ENCODE results near the gene SLC16A13. TPM values are rescaled to one million over a fixed set of nuclear protein-coding genes. Genes with fewer than 3 reads are reported as not detected.
A peak's percentile ranks its signal among the peaks of the same experiment; 100 is the strongest.

SLC16A13 gene
- total RNA-seq, 4 donors from 2014 or later, result 0.58 to 0.81 (median 0.72) TPM; not detected in 1

- Histone ChIP-seq H3K4me1 (peaks cover 0 to 60% (median 8%) of the 10 kb centered on the region in 3 donors), H3K27me3 (peaks cover 51% of the 10 kb centered on the region), H3K4me3 (peak overlapping the region in 1 of 2 donors; percentile 41), H3K36me3 (no peaks in the 10 kb centered on the region), H3K9me3 (no peaks in the 10 kb centered on the region), H3K27ac (peak overlapping the region in 3 of 4 donors; percentile 77 to 92 (median 83))
- 83% methylated on average over 16 of the region's 51 CpGs; no CpG with 5 or more reads in 1 of the 2 donors for WGBS, 2 donors (ENCODE audit: low coverage in 1 of 2)
- ATAC-seq, result peak; percentile 80
- TF ChIP-seq CTCF (IDR thresholded peaks at IDR 0.05) (no peak), POLR2AphosphoS5 (IDR thresholded peaks at IDR 0.05) (no peak), EP300 (IDR thresholded peaks at IDR 0.05) (no peak), POLR2A (IDR thresholded peaks at IDR 0.05) (no peak)
Measured at GRCh38 chr17:7023576-7024401, 12.0 kb upstream of the SLC16A13 start.

GRCh38 chr17:7024402-7024785 is 11.4 kb upstream of the SLC16A13 start:
- no peak for ATAC-seq
- peaks cover 51% of the 10 kb centered on the region for H3K27me3 ChIP-seq
- no peaks in the 10 kb centered on the region for H3K9me3 ChIP-seq
- H3K4me3 ChIP-seq, result peak overlapping the region in 1 of 2 donors; percentile 41
- H3K27ac ChIP-seq, result peak overlapping the region in 1 of 4 donors; percentile 8
- H3K4me1 ChIP-seq, result peaks cover 0 to 55% (median 8%) of the 10 kb centered on the region in 3 donors
- TF ChIP-seq POLR2A (IDR thresholded peaks at IDR 0.05) (no peak), CTCF (IDR thresholded peaks at IDR 0.05) (no peak), POLR2AphosphoS5 (IDR thresholded peaks at IDR 0.05) (no peak), EP300 (IDR thresholded peaks at IDR 0.05) (no peak)
- no CpG with 5 or more reads among the region's 8 CpGs for WGBS, 2 donors (ENCODE audit: low coverage in 1 of 2)
- H3K36me3 ChIP-seq, result no peaks in the 10 kb centered on the region

- Histone ChIP-seq H3K9me3 (no peaks in the 10 kb centered on the region), H3K4me1 (peaks cover 0 to 46% (median 6%) of the 10 kb centered on the region in 3 donors), H3K27me3 (peaks cover 51% of the 10 kb centered on the region), H3K27ac (no peak overlapping the region), H3K4me3 (no peak overlapping the region), H3K36me3 (no peaks in the 10 kb centered on the region)
- no peak for TF ChIP-seq POLR2AphosphoS5 (IDR thresholded peaks at IDR 0.05)
- TF ChIP-seq EP300 (IDR thresholded peaks at IDR 0.05), result no peak
- no peak for TF ChIP-seq POLR2A (IDR thresholded peaks at IDR 0.05)
- TF ChIP-seq CTCF (IDR thresholded peaks at IDR 0.05), result no peak
- 80% methylated on average over 1 of the region's 1 CpG; no CpG with 5 or more reads in 1 of the 2 donors for WGBS, 2 donors (ENCODE audit: low coverage in 1 of 2)
- ATAC-seq, result no peak
Measured at GRCh38 chr17:7025245-7025644, 10.6 kb upstream of the SLC16A13 start.

GRCh38 chr17:7026471-7027115 is 9.2 kb upstream of the SLC16A13 start:
- Histone ChIP-seq H3K4me3 (no peak overlapping the region), H3K4me1 (peaks cover 0 to 34% (median 3%) of the 10 kb centered on the region in 3 donors), H3K27ac (peak overlapping the region in 2 of 4 donors; percentile 1 to 43), H3K36me3 (no peaks in the 10 kb centered on the region), H3K9me3 (no peaks in the 10 kb centered on the region), H3K27me3 (peaks cover 45% of the 10 kb centered on the region)
- 84% methylated on average over 12 of the region's 29 CpGs; no CpG with 5 or more reads in 1 of the 2 donors for WGBS, 2 donors (ENCODE audit: low coverage in 1 of 2)
- no peak for ATAC-seq
- TF ChIP-seq POLR2A (IDR thresholded peaks at IDR 0.05) (no peak), POLR2AphosphoS5 (IDR thresholded peaks at IDR 0.05) (no peak), CTCF (IDR thresholded peaks at IDR 0.05) (no peak), EP300 (IDR thresholded peaks at IDR 0.05) (no peak)

All from gastroesophageal sphincter (tissue), 4 donors.